B cell (primary cell): ENCODE data around the gene FMN1.

ENCODE experiments used
- EZH2 ChIP-seq: IDR thresholded peaks from 2 replicates; pipeline ENCODE4 v1.6.1; 2012; ENCODE audit warnings: borderline replicate concordance, low read depth, mild to moderate bottlenecking, moderate library complexity, low read length; ENCODE audit not compliant: insufficient read depth, poor library complexity, severe bottlenecking
- TF ChIP-seq, protein P1 (sequence below): fragments of 200-600 bp; IDR thresholded peaks from one replicate; pipeline ENCODE4 v1.8.0; 2022; ENCODE audit warnings: antibody characterized with exemption, mild to moderate bottlenecking

DNA sequence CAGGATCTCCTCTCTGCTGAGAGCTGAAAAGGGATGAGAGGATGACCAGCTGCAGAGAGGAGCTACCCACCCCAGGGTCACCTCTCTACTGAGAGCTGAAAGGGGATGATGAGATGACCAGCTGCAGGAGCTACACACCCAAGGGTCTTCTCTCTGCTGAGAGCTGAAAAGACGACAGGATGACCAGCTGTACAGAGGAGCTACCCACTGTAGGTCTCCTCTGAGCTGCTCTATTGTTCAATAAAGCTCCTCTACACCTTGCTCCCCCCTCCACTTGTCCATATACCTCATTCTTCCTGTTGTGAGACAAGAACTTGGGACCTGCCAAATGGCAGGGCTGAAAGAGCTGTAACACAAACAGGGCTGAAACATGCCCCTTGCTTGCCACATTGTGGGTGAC, 149.9 kb downstream of the FMN1 start:
- TF ChIP-seq, protein P1, sequence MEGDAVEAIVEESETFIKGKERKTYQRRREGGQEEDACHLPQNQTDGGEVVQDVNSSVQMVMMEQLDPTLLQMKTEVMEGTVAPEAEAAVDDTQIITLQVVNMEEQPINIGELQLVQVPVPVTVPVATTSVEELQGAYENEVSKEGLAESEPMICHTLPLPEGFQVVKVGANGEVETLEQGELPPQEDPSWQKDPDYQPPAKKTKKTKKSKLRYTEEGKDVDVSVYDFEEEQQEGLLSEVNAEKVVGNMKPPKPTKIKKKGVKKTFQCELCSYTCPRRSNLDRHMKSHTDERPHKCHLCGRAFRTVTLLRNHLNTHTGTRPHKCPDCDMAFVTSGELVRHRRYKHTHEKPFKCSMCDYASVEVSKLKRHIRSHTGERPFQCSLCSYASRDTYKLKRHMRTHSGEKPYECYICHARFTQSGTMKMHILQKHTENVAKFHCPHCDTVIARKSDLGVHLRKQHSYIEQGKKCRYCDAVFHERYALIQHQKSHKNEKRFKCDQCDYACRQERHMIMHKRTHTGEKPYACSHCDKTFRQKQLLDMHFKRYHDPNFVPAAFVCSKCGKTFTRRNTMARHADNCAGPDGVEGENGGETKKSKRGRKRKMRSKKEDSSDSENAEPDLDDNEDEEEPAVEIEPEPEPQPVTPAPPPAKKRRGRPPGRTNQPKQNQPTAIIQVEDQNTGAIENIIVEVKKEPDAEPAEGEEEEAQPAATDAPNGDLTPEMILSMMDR: no peak
- no peak for TF ChIP-seq EZH2
